GM10248 (cell line): ENCODE measurements around the gene NMNAT2.

Experiments used
- CTCF ChIA-PET: fragments of 300-600 bp; sonication (Branson Sonifier 250); formaldehyde crosslinking; extraction: SDS; loops from one replicate; lab custom pipeline; 2021; ENCODE audit warnings: antibody characterized with exemption; lab: Yijun Ruan, JAX
- POLR2A ChIA-PET: fragments of 350-650 bp; sonication (Branson Sonifier 250); formaldehyde crosslinking; extraction: SDS; loops from one replicate; lab custom pipeline; 2020; ENCODE audit warnings: antibody characterized with exemption; lab: Yijun Ruan, JAX
- DNase-seq: peaks from one replicate; pipeline ENCODE4 v3.0.0; 2012; ENCODE audit errors: extremely low spot score
- TF ChIP-seq, protein P1 (sequence below): IDR thresholded peaks from 2 replicates; pipeline ENCODE4 v1.5.1; 2012; ENCODE audit warnings: mild to moderate bottlenecking, low read depth; ENCODE audit errors: extremely low read depth, missing control alignments, control extremely low read depth

Gene NMNAT2

DNA sequence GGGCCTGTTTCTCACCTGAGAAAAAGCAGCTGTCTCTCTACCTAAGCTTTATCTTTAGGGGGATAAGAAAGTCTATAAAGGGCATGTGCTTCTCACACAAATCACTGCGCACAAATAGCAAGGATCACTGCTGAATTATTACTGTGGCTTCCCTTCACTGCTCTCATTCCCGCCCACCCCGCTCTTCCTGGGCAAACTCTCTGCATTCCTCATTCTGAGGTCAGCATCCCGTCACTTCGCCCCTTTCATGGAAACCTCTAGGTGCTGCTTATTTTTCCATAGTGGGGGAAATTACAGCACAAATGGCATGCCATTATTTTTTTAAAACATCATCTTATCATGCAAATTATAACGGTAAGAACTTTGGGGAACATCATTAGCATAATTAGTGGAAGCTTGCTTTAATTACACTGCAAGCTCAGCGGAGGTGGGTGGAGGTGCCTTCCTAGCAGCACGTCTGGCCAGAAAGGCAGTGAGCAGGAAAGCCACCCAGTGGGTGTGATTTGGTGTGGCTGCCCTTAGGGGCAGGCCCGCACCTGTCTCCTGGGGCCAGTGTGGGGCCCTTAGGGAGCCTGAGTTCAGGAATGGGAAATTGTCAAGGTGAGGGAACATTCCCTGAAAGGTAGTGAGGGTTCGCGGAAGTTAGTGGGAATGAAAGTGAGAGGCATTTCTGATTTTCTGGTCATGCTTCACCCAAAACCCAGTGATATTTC is 126.2 kb downstream of the NMNAT2 start:
- ChIA-PET POLR2A (no interaction called here), CTCF (interaction anchor here (1.3 to 3.3 kb wide), 3 partner anchors 11 to 27 kb away, joined by 5 to 18 read pairs (median 11); no protein-coding TSS in a partner anchor)
- TF ChIP-seq, protein P1, sequence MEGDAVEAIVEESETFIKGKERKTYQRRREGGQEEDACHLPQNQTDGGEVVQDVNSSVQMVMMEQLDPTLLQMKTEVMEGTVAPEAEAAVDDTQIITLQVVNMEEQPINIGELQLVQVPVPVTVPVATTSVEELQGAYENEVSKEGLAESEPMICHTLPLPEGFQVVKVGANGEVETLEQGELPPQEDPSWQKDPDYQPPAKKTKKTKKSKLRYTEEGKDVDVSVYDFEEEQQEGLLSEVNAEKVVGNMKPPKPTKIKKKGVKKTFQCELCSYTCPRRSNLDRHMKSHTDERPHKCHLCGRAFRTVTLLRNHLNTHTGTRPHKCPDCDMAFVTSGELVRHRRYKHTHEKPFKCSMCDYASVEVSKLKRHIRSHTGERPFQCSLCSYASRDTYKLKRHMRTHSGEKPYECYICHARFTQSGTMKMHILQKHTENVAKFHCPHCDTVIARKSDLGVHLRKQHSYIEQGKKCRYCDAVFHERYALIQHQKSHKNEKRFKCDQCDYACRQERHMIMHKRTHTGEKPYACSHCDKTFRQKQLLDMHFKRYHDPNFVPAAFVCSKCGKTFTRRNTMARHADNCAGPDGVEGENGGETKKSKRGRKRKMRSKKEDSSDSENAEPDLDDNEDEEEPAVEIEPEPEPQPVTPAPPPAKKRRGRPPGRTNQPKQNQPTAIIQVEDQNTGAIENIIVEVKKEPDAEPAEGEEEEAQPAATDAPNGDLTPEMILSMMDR = no peak
- DNase-seq = no peak

DNA sequence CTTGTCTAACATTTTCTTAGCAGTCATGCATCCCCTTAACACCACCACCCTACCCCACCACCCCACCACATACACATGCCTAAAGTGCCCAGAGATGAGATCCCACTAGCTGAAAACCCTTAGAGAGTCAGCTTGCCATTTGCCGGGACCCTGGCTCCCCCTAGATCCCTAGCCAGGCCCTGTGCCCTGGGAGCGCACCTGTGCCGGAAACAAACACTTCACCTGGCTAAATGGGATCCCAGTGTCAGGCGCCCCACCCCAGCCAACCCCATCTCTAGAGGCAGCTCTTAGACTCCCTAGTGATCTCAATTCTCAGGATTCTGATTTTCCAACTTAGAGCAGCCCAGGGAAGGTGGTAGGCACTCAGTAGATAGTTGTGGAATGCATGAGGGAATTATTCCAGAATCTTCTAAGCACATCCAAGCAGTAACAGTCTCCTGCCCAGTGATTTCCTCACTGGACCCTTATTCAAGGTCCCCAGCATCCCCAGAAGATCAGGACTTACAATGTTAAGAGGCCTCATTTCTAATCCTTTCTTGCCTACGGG is 126.9 kb downstream of the NMNAT2 start:
- TF ChIP-seq, protein P1 = no peak
- CTCF ChIA-PET = interaction anchor here (1.3 to 3.3 kb wide), 3 partner anchors 10 to 28 kb away, joined by 5 to 18 read pairs (median 11); no protein-coding TSS in a partner anchor
- POLR2A ChIA-PET = no interaction called here
- DNase-seq = no peak

DNA sequence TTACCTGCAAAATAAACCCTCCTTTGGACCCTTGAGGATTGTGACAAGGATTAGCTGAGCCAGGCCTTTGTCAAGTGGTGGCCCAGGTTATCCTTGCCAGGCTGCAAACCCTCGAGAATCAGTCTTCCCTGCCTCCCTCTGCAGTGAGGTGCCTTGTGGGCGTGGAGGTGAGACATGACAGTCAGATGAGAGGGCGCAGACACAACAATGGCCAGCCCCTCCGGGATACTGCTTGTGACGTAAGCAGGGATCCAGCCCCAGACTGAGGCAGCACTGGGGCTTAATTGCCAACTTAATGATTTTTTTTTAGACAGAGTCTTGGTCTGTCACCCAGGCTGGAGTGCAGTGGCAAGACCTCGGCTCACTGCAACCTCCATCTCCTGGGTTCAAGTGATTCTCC is 127.6 kb downstream of the NMNAT2 start:
- POLR2A ChIA-PET = no interaction called here
- no peak for DNase-seq
- TF ChIP-seq, protein P1 = no peak
- CTCF ChIA-PET = interaction anchor here (1.0 to 3.3 kb wide), 6 partner anchors 9 to 328 kb away, joined by 3 to 18 read pairs (median 5); no protein-coding TSS in a partner anchor

DNA sequence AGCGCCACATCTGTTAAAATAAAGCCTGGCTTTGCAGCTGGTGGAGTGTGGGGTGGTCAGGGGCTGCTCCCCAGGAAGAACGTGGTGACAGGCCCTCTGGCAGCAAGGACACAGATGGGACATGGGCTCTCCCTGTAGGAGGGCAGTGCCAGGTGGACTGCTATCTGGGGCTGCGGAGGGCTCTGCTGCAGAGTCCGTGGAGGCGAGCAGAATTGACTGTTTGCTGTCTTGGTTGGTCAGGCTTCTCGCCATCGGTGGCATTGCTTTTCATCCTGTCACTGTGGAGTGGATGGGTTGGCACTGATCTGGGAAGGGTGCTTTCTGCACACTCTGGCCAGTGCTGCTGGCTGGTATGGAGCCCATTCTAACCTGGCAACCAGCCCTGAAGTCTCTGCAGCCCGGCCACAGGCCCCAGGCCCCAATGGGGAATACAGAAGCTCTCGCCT is 129.1 kb downstream of the NMNAT2 start:
- TF ChIP-seq, protein P1 = no peak
- CTCF ChIA-PET = interaction anchor here (1.3 to 3.4 kb wide), 4 partner anchors 8 to 17 kb away, joined by 4 to 18 read pairs (median 9); no protein-coding TSS in a partner anchor
- POLR2A ChIA-PET = no interaction called here
- no peak for DNase-seq

DNA sequence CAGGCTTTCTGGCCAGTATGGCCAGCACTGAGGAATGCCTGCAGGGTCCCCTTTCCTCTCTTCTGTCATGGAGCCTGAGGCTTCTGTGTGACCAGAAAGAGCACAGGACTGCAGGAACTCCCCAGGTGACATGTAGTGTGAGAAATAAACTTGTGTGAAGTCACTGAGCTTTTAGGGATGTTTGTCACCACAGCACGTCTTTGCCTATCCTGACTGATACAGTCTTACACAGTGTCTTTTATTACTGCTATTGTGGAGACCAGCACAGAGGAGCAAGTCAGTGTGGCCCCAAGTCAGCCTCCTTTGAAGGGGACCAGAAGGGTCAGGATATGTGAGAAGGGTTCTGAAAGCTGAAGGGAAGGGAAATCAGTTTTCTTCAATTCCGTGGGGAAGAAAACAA is 129.6 kb downstream of the NMNAT2 start:
- CTCF ChIA-PET = interaction anchor here (1.4 to 3.4 kb wide), 3 partner anchors 7 to 18 kb away, joined by 6 to 18 read pairs (median 12); no protein-coding TSS in a partner anchor
- POLR2A ChIA-PET = no interaction called here
- TF ChIP-seq, protein P1 = no peak
- no peak for DNase-seq

DNA sequence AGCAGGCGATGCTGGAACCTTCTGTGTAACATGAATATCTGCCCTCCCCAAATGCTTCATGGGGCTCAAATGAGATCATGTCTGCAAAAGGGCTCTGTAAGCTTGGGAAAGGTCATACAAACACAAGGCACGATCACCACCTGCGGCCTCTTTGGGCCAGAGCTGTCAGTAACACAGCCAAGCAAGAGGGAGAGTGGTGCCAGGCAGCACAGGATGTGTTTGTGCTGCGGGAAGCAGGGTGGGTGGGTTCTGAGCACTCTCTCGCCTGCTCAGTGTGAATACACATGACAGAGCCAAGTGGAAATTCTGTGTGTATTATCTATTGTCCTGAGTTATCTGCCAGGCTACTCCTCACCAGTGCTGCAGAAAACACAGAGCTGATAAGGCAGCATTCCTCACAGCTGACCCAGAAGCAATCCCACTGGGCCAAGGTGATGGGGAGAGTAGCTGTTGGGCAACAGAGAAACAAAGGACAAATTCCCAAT is 130.9 kb downstream of the NMNAT2 start:
- ChIA-PET POLR2A (no interaction called here), CTCF (interaction anchor here (1.1 to 3.4 kb wide), 6 partner anchors 9 to 398 kb away, joined by 3 to 12 read pairs (median 5); no protein-coding TSS in a partner anchor)
- DNase-seq = no peak

More for the DNA sequence above, 130.9 kb downstream of the NMNAT2 start:
- TF ChIP-seq, protein P1 = no peak
